ENCODE data around the gene NRN1L. TPM values are rescaled to one million over a fixed set of nuclear protein-coding genes. Genes with fewer than 3 reads are reported as not detected.

NRN1L gene
- total RNA-seq, 1 donor from 2014 or later, result 1.1 TPM

DNA sequence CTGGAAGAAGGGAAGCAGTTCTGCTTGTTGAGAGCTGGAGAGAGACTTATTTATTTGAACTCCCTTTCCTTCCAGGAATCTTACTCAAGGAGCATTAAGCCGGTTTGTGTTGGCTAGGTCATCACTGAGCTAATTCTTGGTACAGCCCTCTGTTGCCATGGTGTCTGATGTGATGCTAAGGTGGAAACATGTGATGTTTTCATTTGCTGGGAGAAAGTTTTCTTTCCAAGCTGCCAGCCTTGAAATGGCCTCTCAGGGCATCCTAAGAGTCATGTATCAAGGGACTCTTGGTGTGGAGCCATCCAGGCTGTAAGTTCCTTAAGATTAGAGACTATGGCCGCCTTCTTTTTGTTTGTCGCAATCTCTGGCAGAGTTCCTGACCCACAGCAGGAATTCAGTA lies 12.5 kb downstream of the NRN1L start:
- Histone ChIP-seq H3K4me3 (ENCODE audit: low read depth, low read length) (no peak overlapping the region), H3K27me3 (ENCODE audit: control insufficient read depth, insufficient read depth, low read length) (no peaks in the 10 kb centered on the region), H3K36me3 (ENCODE audit: control insufficient read depth, insufficient read depth, low read length) (no peaks in the 10 kb centered on the region)
- no peak for DNase-seq (ENCODE audit: low read depth)
- TF ChIP-seq, protein P1, sequence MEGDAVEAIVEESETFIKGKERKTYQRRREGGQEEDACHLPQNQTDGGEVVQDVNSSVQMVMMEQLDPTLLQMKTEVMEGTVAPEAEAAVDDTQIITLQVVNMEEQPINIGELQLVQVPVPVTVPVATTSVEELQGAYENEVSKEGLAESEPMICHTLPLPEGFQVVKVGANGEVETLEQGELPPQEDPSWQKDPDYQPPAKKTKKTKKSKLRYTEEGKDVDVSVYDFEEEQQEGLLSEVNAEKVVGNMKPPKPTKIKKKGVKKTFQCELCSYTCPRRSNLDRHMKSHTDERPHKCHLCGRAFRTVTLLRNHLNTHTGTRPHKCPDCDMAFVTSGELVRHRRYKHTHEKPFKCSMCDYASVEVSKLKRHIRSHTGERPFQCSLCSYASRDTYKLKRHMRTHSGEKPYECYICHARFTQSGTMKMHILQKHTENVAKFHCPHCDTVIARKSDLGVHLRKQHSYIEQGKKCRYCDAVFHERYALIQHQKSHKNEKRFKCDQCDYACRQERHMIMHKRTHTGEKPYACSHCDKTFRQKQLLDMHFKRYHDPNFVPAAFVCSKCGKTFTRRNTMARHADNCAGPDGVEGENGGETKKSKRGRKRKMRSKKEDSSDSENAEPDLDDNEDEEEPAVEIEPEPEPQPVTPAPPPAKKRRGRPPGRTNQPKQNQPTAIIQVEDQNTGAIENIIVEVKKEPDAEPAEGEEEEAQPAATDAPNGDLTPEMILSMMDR (IDR thresholded peaks at IDR 0.05; ENCODE audit: insufficient read depth, low read length, poor library complexity, severe bottlenecking), result no peak

DNA sequence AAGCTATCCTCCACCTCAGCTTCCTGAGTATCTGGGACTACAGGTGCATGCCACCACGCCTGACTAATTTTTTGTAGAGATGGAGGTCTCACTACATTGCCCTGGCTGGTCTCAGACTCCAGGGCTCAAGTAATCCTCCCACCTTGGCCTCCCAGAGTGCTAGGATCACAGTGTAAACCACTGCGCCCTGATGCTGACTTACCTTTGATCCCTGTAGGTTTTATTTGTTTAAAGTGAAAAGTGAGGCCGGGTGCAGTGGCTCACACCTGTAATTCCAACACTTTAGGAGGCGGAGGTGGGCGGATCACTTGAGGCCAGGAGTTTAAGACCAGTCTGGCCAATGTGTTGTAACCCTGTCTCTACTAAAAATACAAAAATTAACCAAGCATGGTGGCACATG lies 17.0 kb downstream of the NRN1L start:
- TF ChIP-seq, protein P1 (IDR thresholded peaks at IDR 0.05; ENCODE audit: insufficient read depth, low read length, poor library complexity, severe bottlenecking), result no peak
- H3K4me3 ChIP-seq (ENCODE audit: low read depth, low read length), result no peak overlapping the region
- H3K36me3 ChIP-seq (ENCODE audit: control insufficient read depth, insufficient read depth, low read length), result no peaks in the 10 kb centered on the region
- DNase-seq (ENCODE audit: low read depth), result no peak
- H3K27me3 ChIP-seq (ENCODE audit: control insufficient read depth, insufficient read depth, low read length), result no peaks in the 10 kb centered on the region

DNA sequence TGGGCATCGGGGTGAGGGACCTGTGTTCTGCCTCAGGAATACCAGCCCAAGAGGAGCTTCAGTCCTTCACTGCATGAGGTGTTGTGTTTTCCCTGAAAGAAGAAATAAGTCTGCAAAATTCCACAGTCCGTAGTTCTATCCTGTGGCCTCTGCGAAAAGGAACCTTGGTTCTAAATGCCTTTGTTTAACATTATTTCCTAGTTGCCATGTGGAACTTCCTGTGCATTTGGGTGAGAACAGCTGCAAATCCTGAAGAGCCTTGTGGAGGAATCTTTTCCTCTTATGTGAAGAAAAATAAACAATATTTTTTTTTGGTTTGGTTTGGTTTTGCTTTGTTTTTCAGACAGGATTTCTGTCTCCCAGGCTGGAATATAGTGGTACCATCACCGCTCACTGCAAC lies 18.1 kb downstream of the NRN1L start:
- Histone ChIP-seq H3K36me3 (ENCODE audit: control insufficient read depth, insufficient read depth, low read length) (no peaks in the 10 kb centered on the region), H3K4me3 (ENCODE audit: low read depth, low read length) (no peak overlapping the region), H3K27me3 (ENCODE audit: control insufficient read depth, insufficient read depth, low read length) (no peaks in the 10 kb centered on the region)
- DNase-seq (ENCODE audit: low read depth), result no peak
- TF ChIP-seq, protein P1 (IDR thresholded peaks at IDR 0.05; ENCODE audit: insufficient read depth, low read length, poor library complexity, severe bottlenecking), result no peak

DNA sequence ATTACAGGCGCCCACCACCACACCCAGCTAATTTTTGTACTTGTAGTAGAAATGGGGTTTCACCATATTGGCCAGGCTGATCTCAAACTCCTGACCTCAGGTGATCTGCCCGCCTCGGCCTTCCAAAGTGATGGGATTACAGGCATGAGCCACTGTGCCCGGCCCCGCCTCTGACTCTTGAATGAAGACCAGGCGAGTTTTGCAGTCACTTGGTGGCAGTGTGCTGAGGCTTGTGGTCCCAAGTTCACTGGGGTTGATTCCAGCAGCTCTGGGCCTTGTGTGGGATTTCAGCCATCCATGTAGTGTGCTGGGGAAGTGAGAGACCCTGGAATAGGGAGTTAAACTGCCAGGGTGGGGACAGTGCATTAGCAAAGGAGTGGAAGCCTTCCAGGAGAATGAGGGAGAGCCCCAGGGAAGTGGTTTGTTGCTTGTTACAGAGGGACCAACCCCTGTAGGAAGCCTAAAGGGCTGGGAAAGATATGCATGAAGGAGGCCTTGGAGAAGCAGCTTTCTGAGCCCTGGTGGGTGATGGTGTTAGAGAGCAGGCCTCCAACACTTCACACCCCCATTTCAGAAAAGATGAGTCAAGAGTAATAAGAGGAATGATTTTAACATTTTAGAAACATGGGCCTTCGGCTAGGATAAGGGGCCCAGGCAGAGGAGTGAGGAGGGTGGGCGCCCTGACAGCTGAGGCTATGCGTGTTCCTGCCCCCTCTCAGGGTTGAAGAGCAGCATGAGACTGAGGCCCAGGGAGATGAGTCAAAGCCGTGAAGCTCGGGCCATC lies 22.9 kb downstream of the NRN1L start:
- no peak for DNase-seq (ENCODE audit: low read depth)
- TF ChIP-seq, protein P1 (IDR thresholded peaks at IDR 0.05; ENCODE audit: insufficient read depth, low read length, poor library complexity, severe bottlenecking), result no peak
- H3K27me3 ChIP-seq (ENCODE audit: control insufficient read depth, insufficient read depth, low read length), result no peaks in the 10 kb centered on the region
- no peak overlapping the region for H3K4me3 ChIP-seq (ENCODE audit: low read depth, low read length)
- H3K36me3 ChIP-seq (ENCODE audit: control insufficient read depth, insufficient read depth, low read length), result peaks cover 2% of the 10 kb centered on the region

DNA sequence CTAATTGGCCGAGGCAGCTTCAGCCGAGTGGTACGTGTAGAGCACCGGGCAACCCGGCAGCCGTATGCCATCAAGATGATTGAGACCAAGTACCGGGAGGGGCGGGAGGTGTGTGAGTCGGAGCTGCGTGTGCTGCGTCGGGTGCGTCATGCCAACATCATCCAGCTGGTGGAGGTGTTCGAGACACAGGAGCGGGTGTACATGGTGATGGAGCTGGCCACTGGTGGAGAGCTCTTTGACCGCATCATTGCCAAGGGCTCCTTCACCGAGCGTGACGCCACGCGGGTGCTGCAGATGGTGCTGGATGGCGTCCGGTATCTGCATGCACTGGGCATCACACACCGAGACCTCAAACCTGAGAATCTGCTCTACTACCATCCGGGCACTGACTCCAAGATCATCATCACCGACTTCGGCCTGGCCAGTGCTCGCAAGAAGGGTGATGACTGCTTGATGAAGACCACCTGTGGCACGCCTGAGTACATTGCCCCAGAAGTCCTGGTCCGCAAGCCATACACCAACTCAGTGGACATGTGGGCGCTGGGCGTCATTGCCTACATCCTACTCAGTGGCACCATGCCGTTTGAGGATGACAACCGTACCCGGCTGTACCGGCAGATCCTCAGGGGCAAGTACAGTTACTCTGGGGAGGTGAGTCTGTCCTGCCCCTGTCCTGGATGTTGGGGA lies 24.5 kb downstream of the NRN1L start:
- peaks cover 2% of the 10 kb centered on the region for H3K36me3 ChIP-seq (ENCODE audit: control insufficient read depth, insufficient read depth, low read length)
- no peaks in the 10 kb centered on the region for H3K27me3 ChIP-seq (ENCODE audit: control insufficient read depth, insufficient read depth, low read length)
- H3K4me3 ChIP-seq (ENCODE audit: low read depth, low read length), result no peak overlapping the region
- TF ChIP-seq, protein P1 (IDR thresholded peaks at IDR 0.05; ENCODE audit: insufficient read depth, low read length, poor library complexity, severe bottlenecking), result no peak
- no peak for DNase-seq (ENCODE audit: low read depth)

All from kidney epithelial cell (primary cell).